Stimulated activated CD8-positive, alpha-beta memory T cell treated with anti-CD3 and anti-CD28 coated beads, Interleukin-12 subunit alpha, Interleukin-12 subunit beta, amount 100 ng/mL, for 24 hours (primary cell): ENCODE data around the gene MRPS25.
"Not testable (repeated sequence)": the region's sequence is repeated elsewhere in the genome, so short reads cannot be mapped to it uniquely, and the experiment has no call there.

Source experiments
- DNase-seq: peaks from one replicate; pipeline ENCODE4 v3.0.0-alpha.2; 2020; ENCODE audit errors: extremely low read depth

Gene MRPS25

DNA sequence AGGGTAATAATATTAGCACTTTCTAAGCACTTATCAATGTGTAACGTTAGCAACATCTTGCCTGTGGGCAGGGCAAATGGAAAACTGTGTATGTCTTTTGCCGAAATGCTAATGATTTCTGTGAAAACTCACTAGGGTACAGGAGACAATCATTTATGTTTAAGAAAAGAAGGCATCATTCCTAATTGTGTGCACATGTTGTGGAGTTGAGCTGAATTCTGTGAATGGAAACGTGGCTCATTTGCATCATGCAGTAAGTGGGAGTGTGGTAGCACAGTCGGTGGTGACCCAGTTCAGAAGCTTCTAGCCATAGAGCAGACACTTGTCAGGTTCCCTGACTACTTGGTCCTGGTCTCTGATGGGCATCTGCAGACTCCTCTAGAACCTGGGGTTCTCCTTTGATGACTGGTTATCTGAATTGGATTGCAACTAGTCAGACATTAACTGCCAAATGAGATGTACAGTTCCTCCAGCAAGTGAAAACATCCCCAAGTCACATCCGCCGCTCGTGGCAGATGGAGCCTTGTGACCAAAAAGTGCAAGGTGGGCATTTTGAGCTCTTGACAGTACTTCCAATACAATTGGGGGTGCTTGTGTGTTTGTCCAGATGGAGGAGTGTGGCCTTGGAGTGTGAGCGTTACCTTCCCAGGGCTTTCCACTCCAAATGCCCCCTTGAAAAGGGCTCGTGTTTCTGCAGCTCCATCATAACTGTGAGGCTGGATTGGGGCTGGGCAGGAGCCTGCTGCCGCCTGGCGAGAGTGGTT lies 21.5 kb downstream of the MRPS25 start:
- no peak for DNase-seq

DNA sequence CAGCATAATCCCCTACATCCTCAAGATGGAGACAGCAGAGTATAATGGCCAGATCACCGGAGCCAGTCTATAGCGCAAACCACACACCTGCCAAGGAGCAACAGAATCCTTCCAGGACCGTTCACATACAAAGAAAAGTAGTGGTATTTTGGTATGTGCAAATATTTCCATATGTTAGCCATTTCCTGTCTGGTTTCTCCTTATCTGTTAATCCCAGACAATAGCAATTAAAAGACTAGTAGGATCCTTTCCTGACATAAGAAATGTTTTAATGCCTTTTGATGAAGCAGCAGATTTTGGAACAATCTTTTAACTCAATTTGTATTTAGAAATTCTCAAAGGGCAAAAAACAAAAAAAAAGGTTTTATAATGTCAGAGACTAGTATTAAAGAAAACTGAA lies 22.2 kb downstream of the MRPS25 start:
- no peak for DNase-seq

DNA sequence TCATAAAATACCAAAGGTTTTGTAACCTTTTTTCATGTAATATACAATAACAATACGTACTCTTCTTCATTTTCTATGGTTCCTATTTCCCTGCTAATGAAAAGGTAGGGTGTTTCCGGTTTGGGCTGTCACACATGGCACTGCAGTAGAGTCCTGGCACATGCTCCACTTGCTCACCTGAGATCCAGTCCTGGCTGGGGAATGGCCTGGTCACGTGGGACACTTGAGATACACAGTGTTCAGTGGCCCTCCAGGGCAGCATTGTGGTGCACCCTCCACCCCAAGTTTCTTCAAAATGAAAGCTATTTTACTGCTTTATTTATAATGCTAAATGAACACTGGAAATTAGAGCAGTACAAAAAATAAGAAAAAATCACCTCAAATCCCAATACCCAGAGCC lies 23.2 kb downstream of the MRPS25 start:
- no peak for DNase-seq

DNA sequence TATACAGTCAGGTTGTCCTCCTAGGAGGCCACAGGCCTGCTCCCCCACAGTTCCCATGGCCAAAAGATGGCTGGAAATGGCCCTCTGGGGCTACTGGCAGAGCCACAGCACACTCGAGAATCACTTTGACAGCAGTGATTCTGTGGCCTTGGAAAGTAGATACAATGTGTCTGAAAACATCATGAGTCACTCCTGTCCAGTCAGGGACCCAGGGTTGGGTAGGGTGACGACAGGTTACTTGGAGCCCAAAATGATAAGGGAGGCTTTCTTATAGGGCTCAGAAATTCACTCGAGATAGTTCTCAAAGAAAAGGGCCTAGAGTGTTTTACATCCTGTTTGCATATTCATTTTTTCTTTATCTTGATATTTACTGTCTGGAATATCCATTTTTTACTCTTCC lies 24.3 kb downstream of the MRPS25 start:
- no peak for DNase-seq

DNA sequence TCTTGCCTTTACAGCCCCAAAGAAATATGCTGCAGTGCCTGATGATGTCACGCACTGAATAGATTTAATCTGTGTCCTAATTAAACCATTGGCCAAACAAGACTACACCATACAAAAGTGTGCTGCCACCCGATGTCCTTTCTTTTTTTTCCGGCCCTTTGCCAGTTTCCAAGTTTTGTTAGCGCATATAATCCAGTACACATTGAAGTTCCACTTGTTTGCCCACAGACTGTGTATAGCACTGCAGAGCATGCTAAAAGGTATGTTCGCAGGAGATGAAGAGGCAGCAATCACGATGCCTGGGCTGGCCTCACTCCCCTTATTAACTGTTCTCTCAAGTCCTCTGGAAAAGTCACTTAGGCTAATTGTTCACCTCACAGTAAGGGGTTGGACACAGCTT lies 26.8 kb downstream of the MRPS25 start:
- DNase-seq = no peak

DNA sequence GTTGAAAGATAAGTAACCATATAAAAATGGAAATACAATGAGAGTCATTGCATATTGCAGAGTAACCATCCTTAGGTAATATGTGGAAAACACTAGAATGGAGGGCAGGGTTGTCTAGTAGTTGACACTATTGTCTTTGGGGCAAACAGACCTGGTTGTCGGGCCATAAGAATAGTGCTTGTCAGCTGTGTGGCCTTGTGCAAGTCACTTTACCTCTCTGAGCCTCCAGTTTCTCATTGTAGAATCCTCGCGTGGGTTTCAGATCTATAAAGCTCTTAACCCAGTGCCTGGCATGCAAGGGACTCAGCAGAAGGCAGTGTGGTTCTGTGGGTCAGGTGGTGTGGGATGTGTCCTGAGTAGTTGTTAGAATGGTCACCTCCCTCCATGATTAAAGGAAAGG lies 32.0 kb downstream of the MRPS25 start:
- DNase-seq = no peak

DNA sequence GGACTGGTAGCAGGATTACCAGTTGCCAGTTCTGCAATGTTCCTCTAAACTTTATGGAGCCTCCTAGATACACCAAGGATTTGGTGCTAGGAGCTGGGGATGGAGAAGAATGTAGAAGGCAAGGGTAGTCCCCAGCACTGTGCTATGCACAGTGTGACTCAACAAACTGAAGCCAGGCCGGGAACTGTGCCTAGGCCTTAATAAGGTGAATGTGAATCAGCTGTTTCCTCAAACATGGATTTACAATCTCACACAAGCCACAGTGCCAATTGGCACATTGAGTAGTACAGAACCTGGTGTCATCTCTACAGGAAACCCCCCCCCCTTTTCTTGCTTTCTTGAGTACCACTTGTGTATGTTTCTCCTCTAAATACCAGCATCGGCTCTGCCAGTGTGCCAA lies 32.5 kb downstream of the MRPS25 start:
- DNase-seq = no peak

DNA sequence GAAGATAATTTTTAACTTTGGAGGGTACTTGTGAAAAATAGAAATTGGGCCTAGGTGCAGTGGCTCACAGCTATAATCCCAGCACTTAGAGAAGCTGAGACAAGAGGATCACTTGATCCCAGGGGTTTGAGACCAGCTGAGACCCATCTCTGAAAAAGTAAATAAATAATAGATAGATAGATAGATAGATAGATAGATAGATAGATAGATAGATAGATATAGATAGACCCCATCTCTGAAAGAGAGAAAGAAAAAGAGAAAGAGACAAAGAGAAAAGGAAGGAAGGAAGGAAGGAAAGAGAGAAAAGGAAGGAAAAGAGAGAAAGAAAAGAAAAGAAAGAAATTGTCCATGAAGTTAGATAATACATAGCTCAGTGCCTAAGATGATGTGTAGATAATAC lies 35.5 kb downstream of the MRPS25 start:
- DNase-seq = no peak

DNA sequence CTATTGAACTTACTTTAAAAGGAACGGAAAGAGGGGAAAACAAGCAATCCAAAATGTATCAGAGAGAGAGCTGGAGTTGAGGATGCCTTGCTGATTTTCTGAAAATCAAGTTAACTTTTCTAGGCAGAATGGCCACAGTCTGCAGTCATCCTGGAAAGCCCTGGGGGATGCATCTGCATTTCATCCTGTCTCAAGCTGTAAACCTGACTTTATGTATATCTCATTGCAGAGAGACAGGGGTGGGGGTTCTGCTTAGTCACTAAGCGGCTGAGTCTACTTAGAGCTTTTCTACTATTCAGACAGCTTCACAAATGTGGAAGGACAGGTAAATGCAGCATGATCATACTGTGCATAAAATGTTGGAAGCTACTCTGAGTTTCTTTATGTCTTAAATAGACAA lies 41.4 kb downstream of the MRPS25 start:
- no peak for DNase-seq

DNA sequence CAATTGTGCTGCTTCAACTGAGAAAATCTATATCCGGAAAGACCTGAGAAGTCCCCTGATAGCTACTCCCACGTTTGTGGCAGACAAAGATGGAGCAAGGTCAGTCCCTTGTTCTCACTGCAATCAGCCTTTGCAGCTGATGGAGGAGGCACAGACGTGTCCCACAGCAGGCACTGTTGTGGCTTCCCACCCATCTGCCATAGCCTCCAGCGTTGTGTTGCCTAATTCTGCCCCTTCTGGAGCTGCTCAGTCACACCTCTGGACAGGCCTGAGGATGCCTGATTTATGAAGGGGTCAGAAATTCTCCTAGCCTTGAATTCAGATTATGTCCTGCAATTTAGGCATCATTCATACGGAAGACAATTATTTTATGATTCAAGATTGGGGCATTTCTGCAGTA lies 41.9 kb downstream of the MRPS25 start:
- no peak for DNase-seq

DNA sequence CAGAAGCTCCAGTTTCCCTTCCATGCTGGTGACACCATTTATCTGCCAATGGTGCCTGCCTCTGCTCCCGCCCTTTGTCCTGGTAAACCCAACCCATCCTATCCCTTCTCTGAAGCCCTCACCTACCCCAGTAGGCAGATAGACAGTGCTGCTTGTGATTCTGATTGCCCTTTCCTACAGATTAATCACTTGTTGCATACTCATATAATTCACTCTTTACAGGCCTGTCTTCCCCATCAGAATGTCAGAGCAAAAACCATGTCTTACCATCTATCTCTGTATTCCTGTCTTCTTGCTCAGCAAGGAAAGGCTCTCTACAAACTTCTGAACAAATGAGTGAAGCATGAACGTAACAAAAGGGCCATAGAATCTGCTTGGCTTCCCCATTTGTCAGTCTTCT lies 47.9 kb downstream of the MRPS25 start:
- DNase-seq = no peak

DNA sequence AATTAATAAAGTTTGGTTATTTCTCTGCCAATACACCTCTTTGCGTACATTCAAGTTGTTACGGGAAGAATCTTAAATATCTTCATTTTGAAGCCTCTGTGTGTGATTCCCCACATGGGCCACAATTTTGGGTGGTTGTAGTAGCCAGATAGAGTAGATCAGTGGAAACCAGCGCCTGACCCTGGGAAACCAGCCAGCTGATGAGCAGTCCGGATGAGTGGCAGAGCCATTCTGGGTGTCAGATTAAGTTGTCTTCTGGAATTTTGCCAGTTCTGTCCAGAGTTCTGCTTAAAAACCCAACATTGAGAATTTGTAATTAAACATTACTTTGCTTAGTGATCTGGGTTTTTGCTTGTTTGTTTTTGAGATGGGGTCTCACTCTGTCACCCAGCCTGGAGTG lies 49.7 kb downstream of the MRPS25 start:
- no peak for DNase-seq

DNA sequence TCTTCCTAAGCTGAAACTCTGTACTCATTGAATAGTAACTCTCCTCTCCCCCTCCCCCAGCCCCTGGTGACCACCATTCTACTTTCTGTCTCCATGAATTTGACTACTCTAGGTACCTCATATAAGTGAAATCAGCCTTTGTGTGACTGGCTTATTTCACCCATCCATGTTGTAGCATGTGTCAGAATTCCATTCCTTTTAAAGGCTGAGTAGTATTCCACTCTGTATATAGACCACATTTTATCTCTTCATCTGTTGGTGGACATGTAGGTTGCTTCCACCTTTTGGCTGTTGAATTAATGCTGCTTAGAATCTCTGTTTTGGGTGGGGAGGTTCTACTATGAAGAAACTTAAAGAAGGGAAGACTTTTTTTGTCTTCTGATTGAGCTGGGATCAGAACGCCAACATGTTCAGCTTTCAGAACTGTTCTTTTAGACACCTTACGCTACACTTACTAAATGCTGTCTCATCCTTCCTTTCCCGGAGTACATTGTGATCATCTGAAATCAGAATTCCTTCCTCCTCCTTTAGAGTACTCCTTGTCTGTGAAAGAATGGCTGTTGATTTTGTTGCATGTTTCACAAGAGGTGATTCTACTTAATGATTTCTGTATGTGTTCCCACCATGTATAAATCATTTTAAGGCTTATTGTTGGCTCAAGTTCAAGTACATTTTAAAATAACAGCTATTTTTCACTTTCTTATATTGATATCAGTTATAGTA lies 50.3 kb downstream of the MRPS25 start:
- DNase-seq = no peak

DNA sequence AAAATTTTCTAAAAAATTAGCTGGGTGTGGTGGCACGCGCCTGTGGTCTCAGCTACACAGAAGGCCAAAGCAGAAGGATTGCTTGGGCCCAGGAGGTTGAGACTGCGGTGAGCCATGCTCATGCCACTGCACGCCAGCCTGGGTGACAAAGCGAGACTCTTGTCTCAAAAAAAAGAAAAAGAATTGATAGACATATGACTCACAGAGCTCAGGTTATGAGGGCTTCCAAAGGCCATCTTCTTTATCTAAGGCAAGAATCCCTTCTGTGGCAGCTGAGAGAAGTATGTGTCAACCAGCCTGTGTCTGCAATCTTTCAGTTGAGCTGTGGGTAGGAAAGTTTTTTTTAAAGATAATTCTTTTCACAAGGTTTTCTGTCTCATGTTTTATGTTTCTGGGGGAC lies 53.9 kb downstream of the MRPS25 start:
- DNase-seq = no peak

DNA sequence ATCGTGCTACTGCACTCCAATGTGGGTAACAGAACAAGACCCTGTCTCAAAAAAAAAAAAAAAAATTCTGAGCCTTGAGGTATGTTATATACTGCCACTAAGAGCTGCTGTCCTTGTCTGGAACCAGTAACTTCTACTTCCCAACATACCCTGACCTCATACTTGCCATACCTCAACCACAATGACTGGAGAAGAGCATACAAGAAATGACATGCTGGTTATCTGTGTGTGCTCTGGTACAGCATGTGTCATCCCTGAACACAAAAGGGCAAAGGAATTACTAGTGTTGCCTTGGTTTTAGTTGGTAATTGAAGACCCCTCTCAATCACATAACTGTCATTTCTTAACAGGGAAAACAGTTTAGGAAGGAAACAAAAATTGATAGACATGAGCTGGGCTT lies 54.5 kb downstream of the MRPS25 start:
- no peak for DNase-seq

DNA sequence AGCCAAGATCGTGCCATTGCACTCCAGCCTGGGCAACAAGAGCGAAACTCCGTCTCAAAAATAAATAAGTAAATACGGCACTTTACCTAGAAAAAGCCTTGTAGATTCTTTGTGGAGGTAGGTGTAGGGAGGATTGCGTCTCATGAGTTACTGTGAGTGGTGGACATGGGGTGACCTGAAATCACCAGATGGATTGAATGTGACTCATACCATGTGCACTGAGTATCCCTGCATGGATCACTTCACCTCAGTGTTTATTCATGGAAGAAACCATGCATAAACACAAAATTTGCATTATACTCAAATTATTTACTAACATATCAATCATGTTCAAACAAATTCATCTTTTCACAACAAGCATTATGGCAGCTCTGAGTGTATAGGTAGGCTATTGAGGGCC lies 55.9 kb downstream of the MRPS25 start:
- DNase-seq = no peak

DNA sequence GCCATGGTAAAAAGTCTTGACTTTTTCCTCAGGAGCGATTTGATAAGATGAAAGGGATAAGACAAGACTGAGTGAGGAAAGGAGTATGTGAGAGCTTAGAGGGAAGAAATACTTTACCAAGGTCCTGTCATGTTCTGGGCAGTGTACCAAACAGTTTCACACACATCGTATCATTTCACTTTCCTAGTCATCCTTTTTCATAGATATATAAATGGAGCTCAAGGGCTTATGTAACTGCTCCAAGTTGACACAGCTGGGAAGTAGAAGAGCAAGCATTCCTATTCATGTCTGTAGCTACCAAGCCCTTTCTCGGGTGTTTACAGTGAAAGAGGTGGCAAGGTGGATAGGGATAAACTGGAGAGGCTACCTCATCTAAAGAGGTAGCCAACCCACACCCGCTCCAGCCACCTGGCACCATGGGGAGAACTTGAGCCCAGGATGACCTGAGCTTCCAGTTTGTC lies 57.4 kb downstream of the MRPS25 start:
- no peak for DNase-seq

DNA sequence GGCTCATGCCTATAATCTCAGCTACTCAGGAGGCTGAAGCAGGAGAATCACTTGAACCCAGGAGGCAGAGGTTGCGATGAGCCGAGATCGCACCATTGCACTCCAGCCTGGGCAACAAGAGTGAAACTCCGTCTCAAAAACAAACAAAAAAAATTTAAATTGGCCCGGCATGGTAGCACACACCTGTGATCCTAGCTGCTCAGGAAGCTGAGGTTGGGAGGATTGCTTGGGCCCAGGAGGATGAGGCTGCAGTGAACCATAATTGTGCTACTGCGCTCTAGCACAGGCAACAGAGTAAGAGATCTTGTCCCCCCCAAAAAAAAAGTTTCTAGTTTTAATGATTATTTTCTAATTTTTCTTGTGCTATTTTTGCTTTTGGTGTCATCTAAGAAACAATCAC lies 65.9 kb downstream of the MRPS25 start:
- not testable (repeated sequence) for DNase-seq
